Parathyroid adenoma (tissue), 2 donors: ENCODE measurements around the gene CMYA5.

Experiments used
- H2AFZ ChIP-seq: fragments of 300-600 bp; sonication (generic); one replicate; pipeline ENCODE4 v1.7.0; 2017; ENCODE audit warnings: antibody characterized with exemption, mild to moderate bottlenecking
- H3K27ac ChIP-seq: fragments of 300-600 bp; sonication (generic); one replicate; pipeline ENCODE4 v1.7.0; 2017
- H3K27me3 ChIP-seq: fragments of 300-600 bp; sonication (generic); one replicate; pipeline ENCODE4 v1.7.0; 2017; ENCODE audit warnings: low read length; ENCODE audit not compliant: control insufficient read depth, insufficient read depth
- H3K36me3 ChIP-seq: fragments of 300-600 bp; sonication (generic); one replicate; pipeline ENCODE4 v1.7.0; 2017; ENCODE audit warnings: low read length; ENCODE audit not compliant: control insufficient read depth, insufficient read depth
- H3K4me1 ChIP-seq: fragments of 300-600 bp; sonication (generic); one replicate; pipeline ENCODE4 v1.7.0; 2017; ENCODE audit warnings: control low read depth
- H3K4me2 ChIP-seq: fragments of 300-600 bp; sonication (generic); one replicate; pipeline ENCODE4 v1.7.0; 2017; ENCODE audit warnings: low read length
- H3K4me3 ChIP-seq: fragments of 300-600 bp; sonication (generic); one replicate; pipeline ENCODE4 v1.7.0; 2017; ENCODE audit warnings: low read depth, low read length
- H3K79me2 ChIP-seq: fragments of 300-600 bp; sonication (generic); one replicate; pipeline ENCODE4 v1.7.0; 2017; ENCODE audit warnings: control low read depth
- H3K9ac ChIP-seq: fragments of 300-600 bp; sonication (generic); one replicate; pipeline ENCODE4 v1.7.0; 2017; ENCODE audit warnings: mild to moderate bottlenecking
- H3K9me3 ChIP-seq: fragments of 300-600 bp; sonication (generic); one replicate; pipeline ENCODE4 v1.7.0; 2017; ENCODE audit warnings: low read length; ENCODE audit not compliant: control insufficient read depth
- CTCF ChIP-seq: fragments of 300-600 bp; sonication (generic); IDR thresholded peaks from one replicate; pipeline ENCODE4 v1.7.0; 2017; ENCODE audit warnings: antibody characterized with exemption, mild to moderate bottlenecking
- donor health status: primary hyperparathyroidism.

Gene CMYA5

GRCh38 chr5:79814699-79815098, 125.1 kb downstream of the CMYA5 start:
- H2AFZ ChIP-seq: no peak overlapping the region
- no peaks in the 10 kb centered on the region for H3K79me2 ChIP-seq
- TF ChIP-seq CTCF: no peak
- H3K9me3 ChIP-seq: no peaks in the 10 kb centered on the region
- H3K4me1 ChIP-seq: peaks cover 5% of the 10 kb centered on the region
- no peaks in the 10 kb centered on the region for H3K27me3 ChIP-seq
- H3K27ac ChIP-seq: no peak overlapping the region
- H3K4me3 ChIP-seq: no peak overlapping the region
- H3K9ac ChIP-seq: no peak overlapping the region
- H3K36me3 ChIP-seq: no peaks in the 10 kb centered on the region
- no peak overlapping the region for H3K4me2 ChIP-seq

GRCh38 chr5:79816014-79816413, 126.4 kb downstream of the CMYA5 start:
- no peaks in the 10 kb centered on the region for H3K4me1 ChIP-seq
- no peaks in the 10 kb centered on the region for H3K27me3 ChIP-seq
- no peak overlapping the region for H2AFZ ChIP-seq

GRCh38 chr5:79820648-79821047, 131.0 kb downstream of the CMYA5 start:
- H3K9me3 ChIP-seq: no peaks in the 10 kb centered on the region
- H3K79me2 ChIP-seq: no peaks in the 10 kb centered on the region
- H3K27me3 ChIP-seq: no peaks in the 10 kb centered on the region
- H3K36me3 ChIP-seq: no peaks in the 10 kb centered on the region
- no peak overlapping the region for H3K4me2 ChIP-seq
- H3K9ac ChIP-seq: no peak overlapping the region
- no peaks in the 10 kb centered on the region for H3K4me1 ChIP-seq
- no peak overlapping the region for H3K4me3 ChIP-seq
- TF ChIP-seq CTCF: no peak
- H2AFZ ChIP-seq: no peak overlapping the region
- H3K27ac ChIP-seq: no peak overlapping the region

More at GRCh38 chr5:79816014-79816413, 126.4 kb downstream of the CMYA5 start:
- TF ChIP-seq CTCF: no peak
- Histone ChIP-seq H3K4me2 (no peak overlapping the region), H3K9ac (no peak overlapping the region), H3K27ac (no peak overlapping the region), H3K79me2 (no peaks in the 10 kb centered on the region), H3K4me3 (no peak overlapping the region), H3K9me3 (no peaks in the 10 kb centered on the region), H3K36me3 (no peaks in the 10 kb centered on the region)

GRCh38 chr5:79824444-79824843, 134.8 kb downstream of the CMYA5 start:
- no peak overlapping the region for H2AFZ ChIP-seq
- H3K9me3 ChIP-seq: no peaks in the 10 kb centered on the region
- no peaks in the 10 kb centered on the region for H3K36me3 ChIP-seq
- TF ChIP-seq CTCF: no peak
- no peak overlapping the region for H3K27ac ChIP-seq
- no peak overlapping the region for H3K4me2 ChIP-seq
- no peaks in the 10 kb centered on the region for H3K27me3 ChIP-seq
- no peaks in the 10 kb centered on the region for H3K79me2 ChIP-seq
- no peaks in the 10 kb centered on the region for H3K4me1 ChIP-seq
- no peak overlapping the region for H3K9ac ChIP-seq
- no peak overlapping the region for H3K4me3 ChIP-seq

- Histone ChIP-seq H3K4me2 (no peak overlapping the region), H3K79me2 (no peaks in the 10 kb centered on the region), H3K27me3 (no peaks in the 10 kb centered on the region), H3K9ac (no peak overlapping the region), H3K4me3 (no peak overlapping the region), H3K4me1 (no peaks in the 10 kb centered on the region), H2AFZ (no peak overlapping the region), H3K27ac (no peak overlapping the region), H3K36me3 (no peaks in the 10 kb centered on the region), H3K9me3 (no peaks in the 10 kb centered on the region)
- TF ChIP-seq CTCF: no peak
These were observed 136.2 kb downstream of the CMYA5 start for GRCh38 chr5:79825802-79826201.
